GM18951 (cell line): Measurements from ENCODE around the gene SLC25A45.

Source experiments
- POLR2A ChIP-seq: IDR thresholded peaks from 4 replicates; pipeline ENCODE4 v1.6.1; 2011; ENCODE audit warnings: mild to moderate bottlenecking; ENCODE audit not compliant: insufficient read length, insufficient read depth; ENCODE audit errors: extremely low read depth
- in situ Hi-C: fragments of 300-500 bp; cut with MboI; formaldehyde crosslinking; loops from one replicate; pipeline ENCODE4 v1.12.0; 2022; ENCODE audit warnings: low sequenced_read_pairs, mixed read lengths, inconsistent platforms; ENCODE audit not compliant: unreplicated experiment

SLC25A45 gene

GRCh38 chr11:65382033-65382803 is at the start of gene SLC25A45:
Gene SLC25A45, minus strand, starts transcription at chr11:65382646. Its CDS starts 695 bp downstream, at chr11:65381951.
- in situ Hi-C loops = no loop called here
- TF ChIP-seq POLR2A = peak; percentile 84

- no peak for TF ChIP-seq POLR2A
- in situ Hi-C loops = no loop called here
Measured at GRCh38 chr11:65431451-65432099, 49.1 kb upstream of the SLC25A45 start.

GRCh38 chr11:65430406-65431217 is 48.2 kb upstream of the SLC25A45 start:
- in situ Hi-C loops = no loop called here

GRCh38 chr11:65429724-65430405 is 47.4 kb upstream of the SLC25A45 start:
- peak; percentile 39 for TF ChIP-seq POLR2A
- in situ Hi-C loops = no loop called here

More at GRCh38 chr11:65430406-65431217, 48.2 kb upstream of the SLC25A45 start:
- TF ChIP-seq POLR2A = no peak

GRCh38 chr11:65429068-65429681 is 46.7 kb upstream of the SLC25A45 start:
- in situ Hi-C loops = no loop called here
- peak; percentile 32 for TF ChIP-seq POLR2A

GRCh38 chr11:65428578-65429067 is 46.2 kb upstream of the SLC25A45 start:
- no peak for TF ChIP-seq POLR2A
- in situ Hi-C loops = no loop called here

- in situ Hi-C loops = no loop called here
- peak; percentile 35 for TF ChIP-seq POLR2A
Measured at GRCh38 chr11:65427691-65428577, 45.5 kb upstream of the SLC25A45 start.

GRCh38 chr11:65426839-65427690 is 44.6 kb upstream of the SLC25A45 start:
- in situ Hi-C loops = no loop called here
- peak; percentile 64 for TF ChIP-seq POLR2A

GRCh38 chr11:65425971-65426838 is 43.8 kb upstream of the SLC25A45 start:
- in situ Hi-C loops = no loop called here
- TF ChIP-seq POLR2A = peak; percentile 39
